GM12878 (cell line): ENCODE measurements around the gene ARVCF. TPM values are rescaled to one million over a fixed set of nuclear protein-coding genes. Genes with fewer than 3 reads are reported as not detected.

Source experiments
- ATAC-seq: fragments of 200-7000 bp; cut with Tn5 transposase; 3 replicates; pipeline ENCODE4 v1.9.1; 2020; ENCODE audit warnings: mild to moderate bottlenecking, moderate library complexity
- BruUV-seq: library from RNA; stranded (reverse); fragments of 400-500 nt; replicated peaks from 2 replicates; lab custom pipeline; 2021; lab: Mats Ljungman, UMichigan
- CTCF ChIA-PET: fragments of 300-600 bp; sonication (Branson Sonifier 250); formaldehyde crosslinking; extraction: SDS; loops from one replicate; lab custom pipeline; 2021; ENCODE audit warnings: inconsistent platforms; lab: Yijun Ruan, JAX
- POLR2A ChIA-PET: fragments of 350-600 bp; formaldehyde crosslinking; extraction: SDS; loops from one replicate; lab custom pipeline; 2021; ENCODE audit warnings: inconsistent platforms; lab: Charles Lee
- RAD21 ChIA-PET: fragments of 300-600 bp; sonication (Branson Sonifier 250); formaldehyde crosslinking; loops from one replicate; lab custom pipeline; 2023; ENCODE audit warnings: antibody characterized with exemption; ENCODE audit not compliant: unreplicated experiment; lab: Charles Lee
- SMC1A ChIA-PET: fragments of 300-600 bp; sonication (Branson Sonifier 250); formaldehyde crosslinking; loops from one replicate; lab custom pipeline; 2023; ENCODE audit not compliant: unreplicated experiment, uncharacterized antibody; lab: Charles Lee
- DNase-seq: peaks from one replicate; pipeline ENCODE4 v3.0.0-alpha.2; 2011; ENCODE audit warnings: low read depth, low spot score
- FAIRE-seq: peaks from 3 replicates; lab custom pipeline; 2011; peaks lifted over from hg19 to GRCh38; lab: Jason Lieb, UNC
- H2AFZ ChIP-seq: 2 replicates; pipeline ENCODE4 v1.6.0; 2011; ENCODE audit warnings: low read depth, low read length, control low read depth; ENCODE audit not compliant: control insufficient read depth
- H3K27ac ChIP-seq: 2 replicates; pipeline ENCODE4 v1.5.1; 2011; ENCODE audit warnings: control low read depth; ENCODE audit not compliant: control insufficient read depth, insufficient read depth
- H3K27me3 ChIP-seq, 2 experiments: replicated peaks in 1 of 2; 2 replicates each; pipeline versions ENCODE4 v1.6.0 to v1.6.1; 2011; ENCODE audit warnings: low read length in 1 of 2; ENCODE audit not compliant: control insufficient read depth in 2 of 2, insufficient read depth in 2 of 2
- H3K36me3 ChIP-seq, 2 experiments: 2 replicates each; pipeline ENCODE4 v1.5.1; 2011; ENCODE audit warnings: low read length in 1 of 2; ENCODE audit not compliant: control insufficient read depth in 2 of 2, insufficient read depth in 2 of 2
- H3K4me1 ChIP-seq: 2 replicates; pipeline ENCODE4 v1.6.1; 2011; ENCODE audit warnings: mild to moderate bottlenecking, low read length, moderate library complexity, mixed read lengths; ENCODE audit not compliant: control insufficient read depth, insufficient read depth
- H3K4me2 ChIP-seq: 2 replicates; pipeline ENCODE4 v1.6.0; 2011; ENCODE audit warnings: control low read depth; ENCODE audit not compliant: control insufficient read depth, insufficient read depth
- H3K4me3 ChIP-seq: fragments of 200-600 bp; sonication (generic); 2 replicates; pipeline ENCODE4 v1.5.1; 2016
- H3K79me2 ChIP-seq: 2 replicates; pipeline ENCODE4 v1.6.0; 2011; ENCODE audit warnings: low read length; ENCODE audit not compliant: control insufficient read depth, insufficient read depth
- H3K9ac ChIP-seq: 2 replicates; pipeline ENCODE4 v1.8.0; 2011; ENCODE audit warnings: low read length, control low read depth, mixed read lengths; ENCODE audit not compliant: control insufficient read depth, insufficient read depth
- H3K9me3 ChIP-seq: replicated peaks from 3 replicates; pipeline ENCODE4 v1.5.1; 2011; ENCODE audit warnings: mild to moderate bottlenecking, low read length; ENCODE audit not compliant: control insufficient read depth, insufficient read depth
- H4K20me1 ChIP-seq: 2 replicates; pipeline ENCODE4 v1.6.0; 2011; ENCODE audit not compliant: control insufficient read depth, insufficient read depth
- BCL11A ChIP-seq: IDR thresholded peaks from 2 replicates; pipeline ENCODE4 v1.6.1; 2011; ENCODE audit warnings: low read depth, low read length
- CTCF ChIP-seq, 3 experiments: IDR thresholded peaks in 2 of 3; conservative IDR thresholded peaks in 1 of 3; 2 replicates each; pipeline ENCODE4 v1.5.1; 2011; ENCODE audit warnings: low read depth in 3 of 3, low read length in 3 of 3, mild to moderate bottlenecking in 3 of 3, control low read depth in 2 of 3, moderate library complexity in 2 of 3, inconsistent platforms in 1 of 3, mixed read lengths in 1 of 3; ENCODE audit not compliant: control insufficient read depth in 2 of 3, insufficient read depth in 1 of 3; ENCODE audit errors: extremely low read depth in 1 of 3
- MTA2 ChIP-seq: fragments of 450-650 bp; IDR thresholded peaks from 2 replicates; pipeline ENCODE4 v1.6.1; 2016; ENCODE audit warnings: low read depth, mild to moderate bottlenecking, moderate library complexity
- MYC ChIP-seq: IDR thresholded peaks from 2 replicates; pipeline ENCODE4 v1.6.1; 2011; ENCODE audit warnings: mild to moderate bottlenecking, low read length, moderate library complexity, inconsistent platforms; ENCODE audit not compliant: insufficient read depth, insufficient replicate concordance, insufficient read length, severe bottlenecking
- NFXL1 ChIP-seq: fragments of 450-650 bp; IDR thresholded peaks from 2 replicates; pipeline ENCODE4 v1.6.1; 2017; ENCODE audit warnings: antibody characterized with exemption, mild to moderate bottlenecking, borderline replicate concordance
- RUNX3 ChIP-seq: IDR thresholded peaks from 2 replicates; pipeline ENCODE4 v1.6.1; 2012; ENCODE audit warnings: low read length, inconsistent platforms
- STAT3 ChIP-seq: IDR thresholded peaks from 2 replicates; pipeline ENCODE4 v1.6.1; 2011; ENCODE audit warnings: low read depth, low read length, improper control_type of control experiment
- TCF3 ChIP-seq: IDR thresholded peaks from 2 replicates; pipeline ENCODE4 v1.6.1; 2012; ENCODE audit warnings: low read depth, mild to moderate bottlenecking, low read length, borderline replicate concordance; ENCODE audit not compliant: insufficient read depth
- WGBS: methylation state at CpG from one replicate; pipeline ENCODE4 v1.1.6; 2016; ENCODE audit warnings: low lambda C conversion rate; ENCODE audit not compliant: insufficient replicate concordance, insufficient coverage; ENCODE audit errors: missing lambda C conversion rate; 5-methylcytosine and 5-hydroxymethylcytosine counted together
- in situ Hi-C: fragments of 300-500 bp; cut with MboI; formaldehyde crosslinking; loops from 9 replicates; pipeline ENCODE4 v1.14.3; 2018; ENCODE audit warnings: mixed read lengths
- intact Hi-C: fragments of 100-400 bp; cut with micrococcal nuclease; formaldehyde crosslinking; loops from one replicate; pipeline ENCODE4 v1.14.2; 2022; ENCODE audit not compliant: unreplicated experiment
- polyA plus RNA-seq, 11 experiments: library from polyadenylated mRNA; depleted of rRNA in 4 of 11; unstranded in 6 of 11; stranded (reverse) in 5 of 11; fragments of >200 nt; fragmentation: Nextera tagmentation in 4 of 11; fragmentation: Illumina TruSeq in 1 of 11; extraction: Ambion mirVana in 4 of 11; extraction: Trizol in 1 of 11; gene quantifications; 1 replicate in 1 of 11; 2 replicates in 10 of 11; pipeline versions ENCODE4 v1.2.1 to v1.2.3, GENCODE V29; 2011 to 2016; ENCODE audit warnings: inconsistent platforms in 2 of 11, missing spikeins in 2 of 11, low read depth in 1 of 11
- total RNA-seq, 4 experiments: library from RNA; depleted of rRNA in 3 of 4; stranded (reverse); fragments of >200 nt in 3 of 4; fragmentation: Illumina TruSeq in 1 of 4; extraction: Trizol in 1 of 4; gene quantifications; 2 replicates each; pipeline versions ENCODE4 v1.2.1 to v1.2.3, GENCODE V29; 2013 to 2021

The ARVCF gene
- total and polyA plus RNA-seq, 10 of the 15 experiments (the other 5 are each of a cell fraction or from before 2014, with no cell fraction given) = 0.13 to 1.9 (median 1.0) TPM; not detected in 2

- no peak for DNase-seq
Measured at GRCh38 chr22:19980766-19981165, 35.9 kb downstream of the ARVCF start.

More at GRCh38 chr22:19980766-19981165, 35.9 kb downstream of the ARVCF start:
- whole genome bisulfite sequencing = 48% methylated on average over 7 of the region's 7 CpGs
- RAD21 ChIA-PET = no interaction called here
- FAIRE-seq = no peak
- H4K20me1 ChIP-seq = no peaks in the 10 kb centered on the region
- POLR2A ChIA-PET = no interaction called here
- H3K9ac ChIP-seq = no peak overlapping the region
- H3K4me3 ChIP-seq = no peak overlapping the region
- no peak for ATAC-seq
- intact Hi-C loops = no loop called here
- TF ChIP-seq STAT3 (no peak), RUNX3 (no peak), MTA2 (no peak), MYC (no peak), NFXL1 (no peak), TCF3 (no peak), BCL11A (no peak), CTCF (IDR thresholded peaks at IDR 0.05 in 2 of 3, conservative IDR thresholded peaks at IDR 0.05 in 1 of 3; ENCODE audit: control insufficient read depth in 2 of 3, extremely low read depth in 1 of 3, insufficient read depth in 1 of 3, low read depth in 3 of 3, low read length in 3 of 3) (no peak)
- TF ChIP-seq, all 136 proteins: peak for 0
- Histone ChIP-seq H3K27ac (no peak overlapping the region), H3K9me3 (no peaks in the 10 kb centered on the region), H3K79me2 (no peaks in the 10 kb centered on the region), H3K4me2 (no peak overlapping the region), H3K36me3 (no peaks in the 10 kb centered on the region; a peak in 1 of 4 replicates), H3K4me1 (no peaks in the 10 kb centered on the region), H3K27me3 (no peaks in the 10 kb centered on the region), H2AFZ (no peak overlapping the region)
- no TSS peak for BruUV-seq
- ChIA-PET CTCF (no interaction called here), SMC1A (no interaction called here)
- in situ Hi-C loops = no loop called here
